ENCODE results near the gene GP9.
A peak's percentile ranks its signal among the peaks of the same experiment; 100 is the strongest.

The GP9 gene

GRCh38 chr3:129021140-129021551 lies 39.4 kb upstream of the GP9 start:
- H3K4me1 Mint-ChIP-seq, result peaks cover 36% of the 10 kb centered on the region
- H3K27ac Mint-ChIP-seq (ENCODE audit: low read depth), result no peak overlapping the region
- H3K36me3 Mint-ChIP-seq (ENCODE audit: insufficient read depth), result no peaks in the 10 kb centered on the region
- ATAC-seq (replicated peaks; ENCODE audit: extremely low read depth, poor library complexity, severe bottlenecking), result no peak
- H3K9me3 Mint-ChIP-seq, result no peaks in the 10 kb centered on the region
- no peak overlapping the region for H3K4me3 Mint-ChIP-seq
- DNase-seq (ENCODE audit: low spot score in 2 of 2), result no peak
- H3K27me3 Mint-ChIP-seq, result no peaks in the 10 kb centered on the region

GRCh38 chr3:129022114-129023007 lies 38.2 kb upstream of the GP9 start:
- Mint-ChIP-seq H3K4me3 (no peak overlapping the region), H3K4me1 (peaks cover 32% of the 10 kb centered on the region), H3K36me3 (ENCODE audit: insufficient read depth) (peaks cover 4% of the 10 kb centered on the region), H3K27ac (ENCODE audit: low read depth) (peak overlapping the region; percentile 66), H3K27me3 (no peaks in the 10 kb centered on the region), H3K9me3 (no peaks in the 10 kb centered on the region)
- DNase-seq (ENCODE audit: low spot score in 2 of 2) (no peak), ATAC-seq (replicated peaks; ENCODE audit: extremely low read depth, poor library complexity, severe bottlenecking) (no peak)

- H3K27ac Mint-ChIP-seq (ENCODE audit: low read depth), result no peak overlapping the region
- H3K36me3 Mint-ChIP-seq (ENCODE audit: insufficient read depth), result peaks cover 4% of the 10 kb centered on the region
- no peaks in the 10 kb centered on the region for H3K9me3 Mint-ChIP-seq
- peaks cover 28% of the 10 kb centered on the region for H3K4me1 Mint-ChIP-seq
- ATAC-seq (replicated peaks; ENCODE audit: extremely low read depth, poor library complexity, severe bottlenecking), result no peak
- no peaks in the 10 kb centered on the region for H3K27me3 Mint-ChIP-seq
- DNase-seq (ENCODE audit: low spot score in 2 of 2), result no peak
- H3K4me3 Mint-ChIP-seq, result no peak overlapping the region
Observed at GRCh38 chr3:129023008-129023358, 37.6 kb upstream of the GP9 start.

GRCh38 chr3:129023909-129024308 lies 36.7 kb upstream of the GP9 start:
- DNase-seq (ENCODE audit: low spot score in 2 of 2), result no peak
- H3K4me1 Mint-ChIP-seq, result peaks cover 23% of the 10 kb centered on the region
- no peaks in the 10 kb centered on the region for H3K27me3 Mint-ChIP-seq
- no peaks in the 10 kb centered on the region for H3K9me3 Mint-ChIP-seq
- peak overlapping the region; percentile 53 for H3K27ac Mint-ChIP-seq (ENCODE audit: low read depth)
- no peak for ATAC-seq (replicated peaks; ENCODE audit: extremely low read depth, poor library complexity, severe bottlenecking)
- peaks cover 4% of the 10 kb centered on the region for H3K36me3 Mint-ChIP-seq (ENCODE audit: insufficient read depth)
- H3K4me3 Mint-ChIP-seq, result no peak overlapping the region

GRCh38 chr3:129025108-129025507 lies 35.5 kb upstream of the GP9 start:
- Mint-ChIP-seq H3K27ac (ENCODE audit: low read depth) (no peak overlapping the region), H3K36me3 (ENCODE audit: insufficient read depth) (peaks cover 4% of the 10 kb centered on the region), H3K27me3 (no peaks in the 10 kb centered on the region), H3K4me3 (peak overlapping the region; percentile 14), H3K9me3 (no peaks in the 10 kb centered on the region), H3K4me1 (peaks cover 22% of the 10 kb centered on the region)
- DNase-seq (ENCODE audit: low spot score in 2 of 2) (no peak), ATAC-seq (replicated peaks; ENCODE audit: extremely low read depth, poor library complexity, severe bottlenecking) (no peak)

- H3K27ac Mint-ChIP-seq (ENCODE audit: low read depth), result peak overlapping the region; percentile 92
- ATAC-seq (replicated peaks; ENCODE audit: extremely low read depth, poor library complexity, severe bottlenecking) (no peak), DNase-seq (ENCODE audit: low spot score in 2 of 2) (no peak)
- peaks cover 4% of the 10 kb centered on the region for H3K36me3 Mint-ChIP-seq (ENCODE audit: insufficient read depth)
- peaks cover 22% of the 10 kb centered on the region for H3K4me1 Mint-ChIP-seq
- no peaks in the 10 kb centered on the region for H3K9me3 Mint-ChIP-seq
- peak overlapping the region; percentile 75 for H3K4me3 Mint-ChIP-seq
- H3K27me3 Mint-ChIP-seq, result no peaks in the 10 kb centered on the region
Observed at GRCh38 chr3:129025691-129026435, 34.7 kb upstream of the GP9 start.

GRCh38 chr3:129026728-129027543 lies 33.6 kb upstream of the GP9 start:
- Mint-ChIP-seq H3K36me3 (ENCODE audit: insufficient read depth) (peaks cover 4% of the 10 kb centered on the region), H3K9me3 (no peaks in the 10 kb centered on the region), H3K27ac (ENCODE audit: low read depth) (peak overlapping the region; percentile 92), H3K27me3 (no peaks in the 10 kb centered on the region), H3K4me3 (peak overlapping the region; percentile 75), H3K4me1 (peaks cover 19% of the 10 kb centered on the region)
- ATAC-seq (replicated peaks; ENCODE audit: extremely low read depth, poor library complexity, severe bottlenecking) (peak; percentile 100), DNase-seq (ENCODE audit: low spot score in 2 of 2) (peak; percentile 83 to 88)

- no peaks in the 10 kb centered on the region for H3K9me3 Mint-ChIP-seq
- H3K27me3 Mint-ChIP-seq, result no peaks in the 10 kb centered on the region
- peaks cover 13% of the 10 kb centered on the region for H3K4me1 Mint-ChIP-seq
- ATAC-seq (replicated peaks; ENCODE audit: extremely low read depth, poor library complexity, severe bottlenecking) (no peak), DNase-seq (ENCODE audit: low spot score in 2 of 2) (no peak)
- H3K36me3 Mint-ChIP-seq (ENCODE audit: insufficient read depth), result peaks cover 4% of the 10 kb centered on the region
- peak overlapping the region; percentile 92 for H3K27ac Mint-ChIP-seq (ENCODE audit: low read depth)
- H3K4me3 Mint-ChIP-seq, result peak overlapping the region; percentile 75
Observed at GRCh38 chr3:129027544-129027880, 33.1 kb upstream of the GP9 start.

- H3K9me3 Mint-ChIP-seq, result no peaks in the 10 kb centered on the region
- peaks cover 4% of the 10 kb centered on the region for H3K36me3 Mint-ChIP-seq (ENCODE audit: insufficient read depth)
- no peak for ATAC-seq (replicated peaks; ENCODE audit: extremely low read depth, poor library complexity, severe bottlenecking)
- H3K27me3 Mint-ChIP-seq, result no peaks in the 10 kb centered on the region
- no peak for DNase-seq (ENCODE audit: low spot score in 2 of 2)
- H3K4me3 Mint-ChIP-seq, result peak overlapping the region; percentile 12
- no peak overlapping the region for H3K27ac Mint-ChIP-seq (ENCODE audit: low read depth)
- H3K4me1 Mint-ChIP-seq, result peaks cover 12% of the 10 kb centered on the region
Observed at GRCh38 chr3:129028866-129029265, 31.7 kb upstream of the GP9 start.

- Mint-ChIP-seq H3K4me1 (peaks cover 12% of the 10 kb centered on the region), H3K4me3 (no peak overlapping the region), H3K27ac (ENCODE audit: low read depth) (no peak overlapping the region), H3K36me3 (ENCODE audit: insufficient read depth) (peaks cover 4% of the 10 kb centered on the region), H3K27me3 (no peaks in the 10 kb centered on the region), H3K9me3 (no peaks in the 10 kb centered on the region)
- DNase-seq (ENCODE audit: low spot score in 2 of 2), result no peak
- no peak for ATAC-seq (replicated peaks; ENCODE audit: extremely low read depth, poor library complexity, severe bottlenecking)
Observed at GRCh38 chr3:129030611-129031010, 30.0 kb upstream of the GP9 start.

GRCh38 chr3:129031476-129032215 lies 28.9 kb upstream of the GP9 start:
- ATAC-seq (replicated peaks; ENCODE audit: extremely low read depth, poor library complexity, severe bottlenecking) (no peak), DNase-seq (ENCODE audit: low spot score in 2 of 2) (no peak)
- Mint-ChIP-seq H3K27ac (ENCODE audit: low read depth) (no peak overlapping the region), H3K4me3 (no peak overlapping the region), H3K4me1 (peaks cover 4% of the 10 kb centered on the region), H3K9me3 (no peaks in the 10 kb centered on the region), H3K36me3 (ENCODE audit: insufficient read depth) (peaks cover 2% of the 10 kb centered on the region), H3K27me3 (no peaks in the 10 kb centered on the region)

- Mint-ChIP-seq H3K4me3 (no peak overlapping the region), H3K27me3 (no peaks in the 10 kb centered on the region), H3K36me3 (ENCODE audit: insufficient read depth) (no peaks in the 10 kb centered on the region), H3K27ac (ENCODE audit: low read depth) (no peak overlapping the region), H3K9me3 (no peaks in the 10 kb centered on the region), H3K4me1 (no peaks in the 10 kb centered on the region)
- DNase-seq (ENCODE audit: low spot score in 2 of 2) (no peak), ATAC-seq (replicated peaks; ENCODE audit: extremely low read depth, poor library complexity, severe bottlenecking) (no peak)
Observed at GRCh38 chr3:129032716-129033115, 27.9 kb upstream of the GP9 start.
